HG03175 (cell line): ENCODE measurements around the gene IQSEC1.
"Not testable (repeated sequence)": the region's sequence is repeated elsewhere in the genome, so short reads cannot be mapped to it uniquely, and the experiment has no call there.

Source experiments
- ATAC-seq: cut with Tn5 transposase; IDR thresholded peaks from one replicate; pipeline ENCODE4 v1.9.1; 2021; ENCODE audit warnings: mild to moderate bottlenecking, moderate library complexity; ENCODE audit not compliant: unreplicated experiment

IQSEC1 gene

GRCh38 chr3:12882336-12883310 is 190.6 kb downstream of the IQSEC1 start:
- no peak for ATAC-seq

GRCh38 chr3:12881858-12882257 is 191.4 kb downstream of the IQSEC1 start:
- ATAC-seq: peak; percentile 67

- no peak for ATAC-seq
Observed at GRCh38 chr3:12879191-12879815, 193.9 kb downstream of the IQSEC1 start.

DNA sequence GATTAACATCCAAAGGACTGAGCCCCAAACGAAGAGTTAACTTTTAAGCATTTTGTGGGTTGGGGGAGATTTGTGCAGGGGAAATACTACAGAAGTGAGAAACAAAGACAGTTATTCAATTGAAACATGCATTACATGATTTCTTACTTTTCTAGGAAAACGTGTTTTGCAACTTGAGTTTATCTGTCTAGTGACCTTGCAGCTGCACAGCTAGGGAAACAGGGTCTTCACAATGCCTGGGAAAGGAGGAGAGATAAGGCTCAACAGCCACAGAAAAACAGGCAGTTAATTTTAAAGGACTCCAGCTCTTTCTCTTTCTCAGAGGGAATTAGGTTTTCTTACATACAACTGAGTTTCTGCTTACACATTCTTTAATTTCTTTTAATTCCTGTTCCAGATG is 194.5 kb downstream of the IQSEC1 start:
- ATAC-seq: not testable (repeated sequence)

GRCh38 chr3:12878141-12878574 is 195.1 kb downstream of the IQSEC1 start:
- no peak for ATAC-seq

DNA sequence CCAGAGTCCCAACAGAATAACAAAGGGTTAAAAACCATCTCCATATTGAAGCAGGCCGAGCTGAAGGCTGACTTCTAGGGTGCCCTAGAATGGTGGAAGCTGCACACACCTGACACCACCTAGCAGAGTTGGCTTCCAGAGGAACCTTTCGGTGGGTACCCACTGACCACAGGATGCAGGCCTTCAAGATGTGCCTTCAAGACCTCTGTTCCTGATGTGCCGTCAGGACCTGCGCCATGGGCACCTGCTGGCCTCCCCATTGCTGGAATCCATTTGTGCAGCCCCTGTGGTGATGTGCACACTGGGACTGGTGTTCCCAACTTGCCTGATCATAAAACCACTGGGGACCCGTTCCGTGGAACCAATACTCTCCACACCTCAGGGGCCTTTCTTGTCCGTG is 196.2 kb downstream of the IQSEC1 start:
- ATAC-seq: no peak

DNA sequence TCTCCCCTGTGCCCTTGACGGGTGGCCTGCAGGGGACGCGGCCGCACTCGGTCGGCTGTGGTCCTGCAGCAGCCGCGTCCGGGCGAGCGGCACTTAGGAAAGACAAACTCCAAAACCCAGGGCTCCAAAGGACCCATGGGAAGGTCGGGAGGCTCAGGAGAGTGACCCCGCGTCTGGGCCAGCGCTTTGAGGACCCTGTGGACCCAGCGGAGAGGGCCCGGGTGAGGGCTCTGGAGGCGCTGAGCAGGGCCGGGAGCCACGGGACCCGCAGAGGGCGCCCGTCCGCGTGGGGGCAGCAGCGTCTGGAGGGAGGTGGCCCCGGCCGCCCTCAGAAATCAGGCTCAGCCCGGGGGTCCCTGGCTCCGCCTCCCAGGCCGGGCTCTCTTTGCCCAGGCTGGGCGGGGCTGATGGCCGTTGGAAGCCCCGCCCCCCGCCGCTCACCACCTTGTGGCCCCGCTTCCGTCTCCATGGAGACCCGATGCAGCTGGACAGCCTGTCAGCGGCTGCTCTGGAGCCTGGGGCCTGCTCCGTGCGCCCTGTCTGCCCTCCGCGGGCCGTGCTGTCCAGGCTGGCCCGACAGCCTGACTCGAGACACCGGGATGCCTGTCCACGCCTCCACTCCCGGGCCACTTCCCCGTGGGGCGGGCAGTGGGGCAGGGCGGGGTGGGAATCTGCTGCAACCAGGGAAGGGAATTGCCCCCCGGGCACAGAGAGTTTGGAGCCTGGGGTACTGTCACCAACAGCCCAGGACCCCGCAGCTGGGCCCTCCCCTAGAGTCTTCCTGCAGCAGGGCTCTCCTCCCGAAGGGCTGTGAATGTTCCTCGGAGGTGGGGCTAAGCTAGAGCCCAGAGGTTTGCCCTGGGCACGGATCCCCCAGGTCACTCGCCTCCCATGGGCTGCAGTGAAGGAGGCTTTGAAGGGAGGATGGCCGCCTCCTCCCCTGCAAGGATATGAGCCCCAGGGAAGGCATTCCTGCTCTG is 197.1 kb downstream of the IQSEC1 start:
- peak; percentile 67 for ATAC-seq

DNA sequence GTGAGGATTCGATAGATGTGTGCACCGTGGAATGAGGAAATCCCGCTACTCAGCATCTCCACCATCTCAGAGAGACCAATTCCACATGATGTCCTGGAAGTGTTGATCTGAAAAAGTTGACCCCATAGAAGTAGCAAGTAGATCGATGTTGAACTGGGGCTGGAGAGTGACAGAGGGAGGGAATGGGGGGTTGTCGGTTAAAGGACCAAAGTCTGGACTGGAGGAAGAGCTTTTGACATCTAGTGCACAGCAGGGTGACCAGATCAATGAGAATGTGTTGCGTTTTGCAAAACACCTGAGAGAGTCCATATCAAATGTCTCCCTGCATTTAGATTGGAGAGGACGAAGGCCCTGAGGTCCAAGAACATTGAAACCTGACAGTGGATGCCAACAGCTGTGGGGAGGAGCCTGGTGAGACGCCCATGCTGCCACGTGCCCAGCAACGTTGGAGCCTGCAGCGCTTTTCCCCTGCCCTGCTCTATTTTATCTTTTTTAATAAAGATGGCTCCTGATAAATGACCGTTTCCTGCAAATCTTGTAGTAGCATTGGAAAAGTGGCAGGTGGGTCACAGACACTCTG is 201.7 kb downstream of the IQSEC1 start:
- no peak for ATAC-seq

GRCh38 chr3:12870942-12871341 is 202.3 kb downstream of the IQSEC1 start:
- no peak for ATAC-seq

- ATAC-seq: peak; percentile 70
Observed at GRCh38 chr3:12869035-12869621, 204.1 kb downstream of the IQSEC1 start.

DNA sequence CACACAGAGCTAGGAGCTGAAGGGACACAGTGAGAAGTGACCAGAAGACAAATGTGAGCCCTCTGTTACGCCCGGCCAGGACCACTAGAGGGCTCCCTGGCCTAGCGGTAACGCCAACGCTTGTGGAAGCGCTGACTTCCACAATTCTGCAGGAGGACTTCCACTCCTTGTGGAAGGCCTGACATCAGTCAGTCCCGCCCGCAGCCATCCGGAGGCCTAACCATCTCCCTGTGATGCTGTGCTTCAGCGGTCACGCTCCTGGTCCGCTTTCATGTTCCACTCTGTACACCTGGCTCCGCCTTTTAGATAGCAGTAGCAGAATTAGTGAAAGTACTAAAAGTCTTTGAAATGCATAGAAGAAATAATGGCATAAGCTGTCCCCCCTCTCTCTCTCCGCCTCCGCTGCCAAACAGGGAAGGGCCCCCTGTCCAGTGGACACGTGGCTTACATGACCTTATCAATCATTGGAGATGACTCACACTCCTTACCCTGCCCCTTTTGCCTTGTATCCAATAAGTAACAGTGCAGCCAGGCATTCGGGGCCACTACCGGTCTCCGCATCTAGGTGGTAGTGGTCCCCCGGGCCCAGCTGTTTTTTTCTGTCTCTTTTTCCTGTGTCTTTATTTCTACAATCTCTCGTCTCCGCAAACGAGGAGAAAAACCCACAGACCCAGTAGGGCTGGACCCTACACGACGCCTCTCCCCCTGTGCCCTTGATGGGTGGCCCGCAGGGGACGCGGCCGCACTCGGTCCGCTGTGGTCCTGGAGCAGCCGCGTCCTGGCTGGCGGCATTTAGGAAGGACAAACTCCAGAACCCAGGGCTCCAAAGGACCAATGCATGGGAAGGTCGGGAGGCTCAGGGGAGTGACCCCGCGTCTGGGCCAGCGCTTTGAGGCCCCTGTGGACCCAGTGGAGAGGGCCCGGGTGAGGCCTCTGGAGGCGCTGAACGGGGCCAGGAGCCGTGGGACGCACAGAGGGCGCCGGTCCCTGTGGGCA is 204.9 kb downstream of the IQSEC1 start:
- ATAC-seq: peak; percentile 54

DNA sequence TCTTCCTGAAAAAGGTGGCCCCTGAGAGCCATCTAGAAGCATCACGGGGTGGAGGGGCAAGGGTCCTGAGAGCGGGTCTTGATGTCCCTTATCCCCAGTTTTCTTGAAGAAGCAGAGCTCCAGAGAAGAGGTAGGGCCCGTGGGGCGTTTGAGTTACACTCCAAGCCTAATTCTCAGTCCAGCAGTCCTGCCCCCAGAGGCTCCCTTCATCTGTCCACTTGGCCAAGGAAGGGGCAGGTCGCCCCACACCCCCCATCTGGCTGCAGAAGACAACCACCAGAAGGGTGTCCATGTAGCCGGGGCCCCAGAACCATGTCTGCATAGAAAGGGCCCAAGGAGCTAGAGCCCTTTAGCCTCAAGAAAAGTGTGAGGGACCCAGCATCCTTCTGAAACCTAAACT is 206.4 kb downstream of the IQSEC1 start:
- no peak for ATAC-seq

GRCh38 chr3:12865271-12865670 is 208.0 kb downstream of the IQSEC1 start:
- no peak for ATAC-seq

- ATAC-seq: no peak
Observed at GRCh38 chr3:12862387-12862786, 210.8 kb downstream of the IQSEC1 start.

GRCh38 chr3:12861611-12862010 is 211.6 kb downstream of the IQSEC1 start:
- ATAC-seq: no peak

DNA sequence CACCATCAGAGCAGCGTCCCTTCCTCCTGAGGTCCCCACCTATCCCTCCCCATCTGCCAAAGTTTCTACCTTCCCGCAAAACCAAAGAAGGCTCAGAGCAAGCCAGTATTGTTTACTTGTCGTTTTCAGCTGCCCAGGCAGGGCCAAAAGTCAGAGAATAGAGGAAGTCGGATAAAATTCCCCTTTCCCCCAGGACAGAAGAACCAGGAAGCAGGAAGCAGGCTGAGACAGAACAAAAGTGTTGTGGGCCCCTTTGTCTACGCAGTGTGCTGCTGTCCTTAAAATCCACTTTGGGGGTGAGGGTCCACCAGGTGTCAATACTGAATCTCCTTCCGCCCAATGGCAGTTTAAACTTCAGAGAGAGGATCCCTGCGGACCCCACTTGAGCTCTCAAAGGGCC is 213.4 kb downstream of the IQSEC1 start:
- no peak for ATAC-seq

DNA sequence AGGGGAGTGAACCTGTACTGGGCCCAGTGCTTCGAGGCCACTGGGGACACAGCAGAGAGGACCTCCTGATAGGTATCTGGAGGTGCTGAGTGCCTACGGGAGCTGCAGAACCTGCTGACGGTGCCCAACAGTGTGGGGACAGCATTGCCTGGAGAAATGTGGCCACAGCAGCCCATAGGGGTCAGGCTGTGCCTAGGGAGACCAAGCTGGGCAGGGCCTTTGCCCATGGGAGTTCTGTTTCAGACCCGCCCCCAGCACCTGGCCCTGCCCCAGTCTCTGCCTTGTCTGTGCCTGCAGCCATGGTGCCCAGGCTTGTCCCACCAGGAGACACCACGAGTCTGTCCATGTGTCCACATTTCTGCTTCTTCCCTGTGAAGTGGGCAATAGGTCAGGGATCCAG is 216.6 kb downstream of the IQSEC1 start:
- no peak for ATAC-seq

DNA sequence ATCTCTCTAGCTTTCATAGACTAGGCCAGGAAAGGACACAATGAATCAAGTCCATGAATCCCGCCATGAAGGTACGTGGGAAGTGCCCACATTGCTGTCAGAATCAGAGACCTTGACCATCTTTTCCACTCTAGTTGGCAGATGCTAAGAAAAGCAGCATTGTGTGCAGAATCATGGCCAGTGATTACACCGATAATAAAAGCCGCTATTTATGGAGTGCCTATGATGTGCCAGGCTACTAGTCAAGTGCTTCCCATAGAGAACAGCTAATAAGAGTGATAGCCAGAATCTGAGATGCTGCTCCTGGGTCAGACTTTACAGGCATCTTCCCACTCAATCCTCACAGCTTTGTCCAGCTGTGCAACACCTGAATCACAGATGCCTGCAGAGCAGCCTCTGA is 218.7 kb downstream of the IQSEC1 start:
- ATAC-seq: no peak

GRCh38 chr3:12853847-12854246 is 219.4 kb downstream of the IQSEC1 start:
- ATAC-seq: not testable (repeated sequence)
